Measurements from ENCODE around the gene NOC3L.

NOC3L gene

DNA sequence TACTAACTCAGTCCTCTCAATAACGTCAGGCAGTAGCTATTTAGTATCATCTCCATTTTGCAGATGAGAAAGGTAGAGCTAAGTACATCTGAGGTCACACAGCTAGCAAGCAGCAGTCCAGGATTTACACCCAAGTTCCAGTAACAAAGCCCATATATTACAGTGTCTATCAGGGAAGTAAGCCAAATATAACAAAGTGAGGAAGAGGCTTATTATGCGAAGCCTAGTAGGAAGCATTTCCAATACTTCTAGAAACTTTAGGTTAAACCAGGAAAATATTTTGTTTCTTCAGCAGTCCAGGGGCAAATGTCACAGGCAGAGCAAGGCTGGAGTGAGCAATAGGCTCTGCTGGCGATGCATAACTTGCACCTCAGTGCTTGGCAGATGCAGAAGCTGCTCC lies 53.9 kb downstream of the NOC3L start:
- no peaks in the 10 kb centered on the region for H3K36me3 ChIP-seq (replicated peaks)
- DNase-seq: peak; percentile 33
- H3K27ac ChIP-seq: no peak overlapping the region
- in situ Hi-C loops (cut with HindIII; ENCODE audit: low pct_ligation_motif_present, low sequenced_read_pairs): loop anchor here (25.0 kb wide), 1 partner anchor 397 kb away; no protein-coding TSS in a partner anchor
- TF ChIP-seq, protein P1, sequence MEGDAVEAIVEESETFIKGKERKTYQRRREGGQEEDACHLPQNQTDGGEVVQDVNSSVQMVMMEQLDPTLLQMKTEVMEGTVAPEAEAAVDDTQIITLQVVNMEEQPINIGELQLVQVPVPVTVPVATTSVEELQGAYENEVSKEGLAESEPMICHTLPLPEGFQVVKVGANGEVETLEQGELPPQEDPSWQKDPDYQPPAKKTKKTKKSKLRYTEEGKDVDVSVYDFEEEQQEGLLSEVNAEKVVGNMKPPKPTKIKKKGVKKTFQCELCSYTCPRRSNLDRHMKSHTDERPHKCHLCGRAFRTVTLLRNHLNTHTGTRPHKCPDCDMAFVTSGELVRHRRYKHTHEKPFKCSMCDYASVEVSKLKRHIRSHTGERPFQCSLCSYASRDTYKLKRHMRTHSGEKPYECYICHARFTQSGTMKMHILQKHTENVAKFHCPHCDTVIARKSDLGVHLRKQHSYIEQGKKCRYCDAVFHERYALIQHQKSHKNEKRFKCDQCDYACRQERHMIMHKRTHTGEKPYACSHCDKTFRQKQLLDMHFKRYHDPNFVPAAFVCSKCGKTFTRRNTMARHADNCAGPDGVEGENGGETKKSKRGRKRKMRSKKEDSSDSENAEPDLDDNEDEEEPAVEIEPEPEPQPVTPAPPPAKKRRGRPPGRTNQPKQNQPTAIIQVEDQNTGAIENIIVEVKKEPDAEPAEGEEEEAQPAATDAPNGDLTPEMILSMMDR (IDR thresholded peaks at IDR 0.05; ENCODE audit: low read depth, low read length, missing control alignments): no peak
- no peaks in the 10 kb centered on the region for H3K27me3 ChIP-seq (replicated peaks)
- H3K4me3 ChIP-seq (ENCODE audit: low read depth, low read length): no peak overlapping the region

DNA sequence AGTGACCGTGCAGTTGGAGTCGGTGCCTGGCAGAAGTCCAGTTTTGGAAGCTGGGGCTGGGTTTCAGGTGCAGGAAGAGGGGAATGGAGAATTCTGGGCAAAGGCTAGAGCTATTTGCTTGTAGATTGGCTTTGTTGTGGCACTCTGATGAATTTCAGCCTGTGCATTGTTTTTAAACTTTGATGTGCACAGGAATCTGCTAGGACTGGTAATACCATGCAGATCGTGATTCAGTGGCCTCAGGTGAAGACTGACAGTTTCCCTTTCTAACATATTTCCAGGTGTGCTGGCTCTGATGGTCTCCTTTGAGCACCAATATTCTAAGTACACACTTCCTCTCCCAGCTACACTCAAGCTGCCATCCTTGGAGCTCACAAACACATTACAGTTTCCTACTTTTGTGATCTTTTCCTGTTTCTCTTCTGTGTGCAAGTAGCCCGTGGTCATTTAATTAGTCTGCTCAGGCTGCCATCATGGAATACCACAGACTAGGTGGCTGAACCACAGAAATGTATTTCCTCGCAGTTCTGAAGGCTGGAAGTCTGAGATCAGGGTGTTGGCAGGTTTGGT lies 55.6 kb downstream of the NOC3L start:
- no peak overlapping the region for H3K27ac ChIP-seq
- TF ChIP-seq, protein P1 (IDR thresholded peaks at IDR 0.05; ENCODE audit: low read depth, low read length, missing control alignments): no peak
- no peaks in the 10 kb centered on the region for H3K27me3 ChIP-seq (replicated peaks)
- no peaks in the 10 kb centered on the region for H3K36me3 ChIP-seq (replicated peaks)
- in situ Hi-C loops (cut with HindIII; ENCODE audit: low pct_ligation_motif_present, low sequenced_read_pairs): loop anchor here (25.0 kb wide), 1 partner anchor 395 kb away; no protein-coding TSS in a partner anchor
- no peak overlapping the region for H3K4me3 ChIP-seq (ENCODE audit: low read depth, low read length)
- DNase-seq: no peak

DNA sequence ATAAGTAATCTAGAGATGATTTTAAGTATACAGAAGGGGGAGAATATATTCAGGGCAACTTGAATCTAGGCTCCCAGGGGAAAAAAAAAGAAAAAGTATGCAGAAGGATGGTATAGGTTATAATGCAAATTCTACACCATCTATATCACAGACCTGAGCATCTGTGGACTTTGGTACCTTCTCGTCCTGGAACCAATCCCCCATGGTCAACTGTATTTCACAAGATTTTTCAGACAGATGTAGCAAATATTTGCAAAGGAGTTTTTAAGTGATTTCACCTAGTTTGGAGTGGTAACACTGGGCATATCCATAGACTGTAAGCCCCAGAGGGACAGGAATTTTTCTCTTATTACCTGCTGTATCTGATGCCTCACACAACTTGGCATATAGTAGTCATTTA lies 58.8 kb downstream of the NOC3L start:
- no peaks in the 10 kb centered on the region for H3K36me3 ChIP-seq (replicated peaks)
- H3K27me3 ChIP-seq (replicated peaks): no peaks in the 10 kb centered on the region
- H3K27ac ChIP-seq: no peak overlapping the region
- TF ChIP-seq, protein P1 (IDR thresholded peaks at IDR 0.05; ENCODE audit: low read depth, low read length, missing control alignments): no peak
- DNase-seq: no peak
- H3K4me3 ChIP-seq (ENCODE audit: low read depth, low read length): no peak overlapping the region
- in situ Hi-C loops (cut with HindIII; ENCODE audit: low pct_ligation_motif_present, low sequenced_read_pairs): loop anchor here (25.0 kb wide), 1 partner anchor 392 kb away; no protein-coding TSS in a partner anchor

DNA sequence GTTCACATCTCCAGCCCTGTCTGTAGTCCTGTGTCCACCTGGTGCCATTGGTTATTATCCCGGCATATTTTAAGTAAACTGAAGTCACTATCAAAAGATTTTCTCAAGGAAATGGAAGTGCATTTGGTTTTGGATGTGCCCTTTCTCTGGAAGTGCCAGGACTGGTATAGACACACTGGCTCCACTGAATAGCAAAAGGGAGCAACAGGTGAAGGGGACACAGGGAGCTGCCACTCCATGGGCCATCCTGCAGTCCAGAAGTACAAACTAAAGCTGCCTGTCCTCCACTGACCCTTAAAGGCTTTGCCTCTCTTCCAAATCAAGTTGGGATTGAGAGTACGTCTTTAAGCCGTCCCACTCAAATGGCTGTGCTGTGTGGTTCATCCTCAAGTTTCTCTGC lies 62.7 kb downstream of the NOC3L start:
- Histone ChIP-seq H3K27ac (no peak overlapping the region), H3K4me3 (ENCODE audit: low read depth, low read length) (no peak overlapping the region), H3K36me3 (replicated peaks) (no peaks in the 10 kb centered on the region), H3K27me3 (replicated peaks) (no peaks in the 10 kb centered on the region)
- in situ Hi-C loops (cut with HindIII; ENCODE audit: low pct_ligation_motif_present, low sequenced_read_pairs): loop anchor here (25.0 kb wide), 1 partner anchor 388 kb away; no protein-coding TSS in a partner anchor
- TF ChIP-seq, protein P1 (IDR thresholded peaks at IDR 0.05; ENCODE audit: low read depth, low read length, missing control alignments): no peak
- no peak for DNase-seq

DNA sequence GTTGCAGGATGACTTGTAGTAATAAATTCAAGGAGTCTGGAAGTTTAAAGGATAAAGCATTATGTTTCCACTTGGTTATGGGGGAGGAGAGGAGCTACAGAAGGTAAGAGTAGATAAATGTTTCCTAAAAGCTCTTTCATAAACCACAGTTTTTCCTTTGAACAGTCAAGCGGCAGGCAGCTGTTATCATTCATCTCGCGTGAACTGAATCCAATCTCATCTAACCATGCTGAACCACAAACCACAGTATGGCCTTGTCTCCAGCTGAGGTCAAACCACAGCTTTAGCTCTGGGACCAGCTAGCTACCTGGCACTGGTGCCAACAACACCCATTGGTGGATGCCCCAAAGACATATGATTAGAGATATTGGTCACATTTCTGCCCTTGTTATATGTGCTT lies 63.3 kb downstream of the NOC3L start:
- in situ Hi-C loops (cut with HindIII; ENCODE audit: low pct_ligation_motif_present, low sequenced_read_pairs): no loop called here
- no peak overlapping the region for H3K4me3 ChIP-seq (ENCODE audit: low read depth, low read length)
- H3K27me3 ChIP-seq (replicated peaks): no peaks in the 10 kb centered on the region
- H3K27ac ChIP-seq: no peak overlapping the region
- no peaks in the 10 kb centered on the region for H3K36me3 ChIP-seq (replicated peaks)
- DNase-seq: peak; percentile 70
- TF ChIP-seq, protein P1 (IDR thresholded peaks at IDR 0.05; ENCODE audit: low read depth, low read length, missing control alignments): no peak

DNA sequence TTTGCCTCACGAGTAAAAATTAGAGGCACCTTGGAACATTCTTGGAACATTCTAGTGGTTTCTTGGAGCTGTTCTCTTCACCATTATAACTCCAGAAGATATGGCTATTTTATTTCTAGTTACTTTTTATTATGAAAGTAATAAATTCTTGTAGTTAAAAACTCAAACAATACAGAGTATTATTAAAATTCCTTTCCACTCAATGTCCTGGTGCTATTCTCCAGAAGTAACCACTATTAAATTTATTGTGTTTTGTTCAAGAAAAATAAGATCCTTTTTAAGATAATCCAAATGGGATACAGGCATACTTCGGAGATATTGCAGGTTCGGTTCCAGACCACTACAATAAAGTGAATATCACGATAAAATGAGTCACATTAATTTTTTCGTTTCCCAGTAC lies 68.6 kb downstream of the NOC3L start:
- Histone ChIP-seq H3K36me3 (replicated peaks) (no peaks in the 10 kb centered on the region), H3K27ac (no peak overlapping the region), H3K27me3 (replicated peaks) (no peaks in the 10 kb centered on the region), H3K4me3 (ENCODE audit: low read depth, low read length) (no peak overlapping the region)
- no peak for DNase-seq
- in situ Hi-C loops (cut with HindIII; ENCODE audit: low pct_ligation_motif_present, low sequenced_read_pairs): no loop called here
- TF ChIP-seq, protein P1 (IDR thresholded peaks at IDR 0.05; ENCODE audit: low read depth, low read length, missing control alignments): no peak

All from brain microvascular endothelial cell (primary cell).